Breast epithelium (tissue), 4 donors: ENCODE data around the gene ADAM22. TPM values are rescaled to one million over a fixed set of nuclear protein-coding genes. Genes with fewer than 3 reads are reported as not detected.

Source experiments
- DNase-seq, 2 donors: peaks; one replicate each; pipeline ENCODE4 v3.0.0-alpha.2; 2019; ENCODE audit warnings: low spot score in 2 of 2
- H3K27ac ChIP-seq, 2 donors: fragments of 200-600 bp; sonication (generic) in 1 of 2; one replicate each; pipeline ENCODE4 v1.5.1; 2016 to 2019; ENCODE audit warnings: mild to moderate bottlenecking in 1 of 2
- H3K27me3 ChIP-seq, 2 donors: fragments of 200-600 bp; sonication (generic) in 1 of 2; one replicate each; pipeline versions ENCODE4 v1.5.1 to v1.6.0; 2017 to 2019; ENCODE audit warnings: control low read depth in 1 of 2, mild to moderate bottlenecking in 1 of 2
- H3K36me3 ChIP-seq: fragments of 200-600 bp; one replicate; pipeline ENCODE4 v1.5.1; 2019
- H3K4me1 ChIP-seq, 2 donors: fragments of 200-600 bp; sonication (generic); one replicate each; pipeline ENCODE4 v1.5.1; 2016 to 2019; ENCODE audit warnings: control low read depth in 1 of 2
- H3K4me3 ChIP-seq, 3 donors: fragments of 200-600 bp; sonication (generic); 1 replicate in 2 of 3; 2 replicates in 1 of 3; pipeline ENCODE4 v1.5.1; 2016 to 2019; ENCODE audit warnings: mild to moderate bottlenecking in 3 of 3, moderate library complexity in 2 of 3
- H3K9me3 ChIP-seq, 2 donors: fragments of 200-600 bp; sonication (generic) in 1 of 2; one replicate each; pipeline ENCODE4 v1.5.1; 2016 to 2019; ENCODE audit warnings: control low read depth in 1 of 2
- CTCF ChIP-seq, 3 donors: fragments of 450-650 bp; IDR thresholded peaks; one replicate each; pipeline ENCODE4 v1.5.1; 2016 to 2017; ENCODE audit warnings: antibody characterized with exemption in 3 of 3, mild to moderate bottlenecking in 3 of 3, moderate library complexity in 3 of 3
- POLR2A ChIP-seq: fragments of 450-650 bp; IDR thresholded peaks from one replicate; pipeline ENCODE4 v1.6.1; 2016; ENCODE audit warnings: antibody characterized with exemption, mild to moderate bottlenecking, moderate library complexity
- POLR2AphosphoS5 ChIP-seq, 3 donors: sonication (generic); formaldehyde crosslinking; IDR thresholded peaks; one replicate each; pipeline ENCODE4 v1.6.1; 2017; ENCODE audit warnings: antibody characterized with exemption in 3 of 3
- intact Hi-C: fragments of 100-400 bp; cut with DNase I; formaldehyde crosslinking; loops from one replicate; pipeline ENCODE4 v1.15.1; 2023; ENCODE audit warnings: low total_unique reads
- total RNA-seq, 3 donors: library from RNA; depleted of rRNA; stranded (reverse); fragments of >200 nt; gene quantifications; one replicate each; pipeline ENCODE4 v1.1.0, GENCODE V29; 2016

ADAM22 gene
- total RNA-seq, 3 donors from 2014 or later, result 2.3 to 7.5 (median 3.4) TPM

- H3K4me1 ChIP-seq, result no peaks in the 10 kb centered on the region
Measured at GRCh38 chr7:88132725-88133124, 198.7 kb downstream of the ADAM22 start.

GRCh38 chr7:88140947-88141346 lies 206.9 kb downstream of the ADAM22 start:
- TF ChIP-seq POLR2A (no peak), CTCF (IDR thresholded peaks at IDR 0.05) (no peak), POLR2AphosphoS5 (IDR thresholded peaks at IDR 0.05) (no peak)
- no peak for DNase-seq
- intact Hi-C loops, result no loop called here
- H3K36me3 ChIP-seq, result no peaks in the 10 kb centered on the region
- no peaks in the 10 kb centered on the region for H3K9me3 ChIP-seq
- no peak overlapping the region for H3K4me3 ChIP-seq
- no peak overlapping the region for H3K27ac ChIP-seq
- peaks cover 0 to 5% of the 10 kb centered on the region in 2 donors for H3K4me1 ChIP-seq
- H3K27me3 ChIP-seq, result no peaks in the 10 kb centered on the region

More at GRCh38 chr7:88132725-88133124, 198.7 kb downstream of the ADAM22 start:
- DNase-seq, result no peak
- Histone ChIP-seq H3K9me3 (no peaks in the 10 kb centered on the region), H3K36me3 (no peaks in the 10 kb centered on the region), H3K27me3 (no peaks in the 10 kb centered on the region), H3K27ac (no peak overlapping the region), H3K4me3 (no peak overlapping the region)
- TF ChIP-seq POLR2AphosphoS5 (IDR thresholded peaks at IDR 0.05) (no peak), CTCF (IDR thresholded peaks at IDR 0.05) (no peak), POLR2A (no peak)
- intact Hi-C loops, result no loop called here

- peaks cover 0 to 5% of the 10 kb centered on the region in 2 donors for H3K4me1 ChIP-seq
Measured at GRCh38 chr7:88141479-88141878, 207.4 kb downstream of the ADAM22 start.

GRCh38 chr7:88141953-88142352 lies 207.9 kb downstream of the ADAM22 start:
- H3K27ac ChIP-seq, result no peak overlapping the region
- no peak for TF ChIP-seq POLR2A
- TF ChIP-seq CTCF (IDR thresholded peaks at IDR 0.05), result no peak
- no peak for TF ChIP-seq POLR2AphosphoS5 (IDR thresholded peaks at IDR 0.05)
- DNase-seq, result no peak

More at GRCh38 chr7:88141479-88141878, 207.4 kb downstream of the ADAM22 start:
- H3K9me3 ChIP-seq, result no peaks in the 10 kb centered on the region
- intact Hi-C loops, result no loop called here
- no peak overlapping the region for H3K27ac ChIP-seq
- no peak overlapping the region for H3K4me3 ChIP-seq
- no peaks in the 10 kb centered on the region for H3K27me3 ChIP-seq
- H3K36me3 ChIP-seq, result no peaks in the 10 kb centered on the region
- no peak for DNase-seq
- no peak for TF ChIP-seq POLR2AphosphoS5 (IDR thresholded peaks at IDR 0.05)
- no peak for TF ChIP-seq POLR2A
- TF ChIP-seq CTCF (IDR thresholded peaks at IDR 0.05), result no peak

GRCh38 chr7:88146616-88147015 lies 212.6 kb downstream of the ADAM22 start:
- DNase-seq, result no peak
- H3K4me1 ChIP-seq, result no peaks in the 10 kb centered on the region
- intact Hi-C loops, result no loop called here

More at GRCh38 chr7:88141953-88142352, 207.9 kb downstream of the ADAM22 start:
- H3K9me3 ChIP-seq, result no peaks in the 10 kb centered on the region
- no peak overlapping the region for H3K4me3 ChIP-seq
- peaks cover 0 to 5% of the 10 kb centered on the region in 2 donors for H3K4me1 ChIP-seq
- H3K36me3 ChIP-seq, result no peaks in the 10 kb centered on the region
- intact Hi-C loops, result no loop called here
- H3K27me3 ChIP-seq, result no peaks in the 10 kb centered on the region

More at GRCh38 chr7:88146616-88147015, 212.6 kb downstream of the ADAM22 start:
- no peak overlapping the region for H3K4me3 ChIP-seq
- H3K27ac ChIP-seq, result no peak overlapping the region
- TF ChIP-seq POLR2AphosphoS5 (IDR thresholded peaks at IDR 0.05) (no peak), CTCF (IDR thresholded peaks at IDR 0.05) (no peak), POLR2A (no peak)
- no peaks in the 10 kb centered on the region for H3K36me3 ChIP-seq
- no peaks in the 10 kb centered on the region for H3K27me3 ChIP-seq
- H3K9me3 ChIP-seq, result no peaks in the 10 kb centered on the region
